ENCODE data around the gene ZNF160.
A peak's percentile ranks its signal among the peaks of the same experiment; 100 is the strongest.
"Not testable (repeated sequence)": the region's sequence is repeated elsewhere in the genome, so short reads cannot be mapped to it uniquely, and the experiment has no call there.

The ZNF160 gene

GRCh38 chr19:53102206-53102755 is 941 bp downstream of the ZNF160 start:
- no peak for ATAC-seq (replicated peaks)
- H3K36me3 Mint-ChIP-seq, result peaks cover 30 to 36% of the 10 kb centered on the region in 2 donors
- H3K4me3 Mint-ChIP-seq, result peak overlapping the region; percentile 87 to 91
- no peak for DNase-seq
- peak overlapping the region; percentile 94 for H3K27ac Mint-ChIP-seq
- no peaks in the 10 kb centered on the region for H3K9me3 Mint-ChIP-seq
- H3K27me3 Mint-ChIP-seq, result no peaks in the 10 kb centered on the region
- peaks cover 27 to 28% of the 10 kb centered on the region in 2 donors for H3K4me1 Mint-ChIP-seq

- H3K9me3 Mint-ChIP-seq, result no peaks in the 10 kb centered on the region
- ATAC-seq (replicated peaks), result no peak
- peaks cover 31 to 39% of the 10 kb centered on the region in 2 donors for H3K36me3 Mint-ChIP-seq
- peaks cover 30% of the 10 kb centered on the region in 2 donors for H3K4me1 Mint-ChIP-seq
- DNase-seq, result no peak
- no peak overlapping the region for H3K27ac Mint-ChIP-seq
- no peaks in the 10 kb centered on the region for H3K27me3 Mint-ChIP-seq
- peak overlapping the region; percentile 87 to 91 for H3K4me3 Mint-ChIP-seq
Measured at GRCh38 chr19:53101518-53101917, 1.7 kb downstream of the ZNF160 start.

- H3K9me3 Mint-ChIP-seq; H3K4me3 Mint-ChIP-seq; DNase-seq; H3K27me3 Mint-ChIP-seq; H3K27ac Mint-ChIP-seq; ATAC-seq (replicated peaks): not testable (repeated sequence)
- Mint-ChIP-seq H3K36me3 (peaks cover 43 to 59% of the 10 kb centered on the region in 2 donors), H3K4me1 (peaks cover 34 to 36% of the 10 kb centered on the region in 2 donors)
Measured at GRCh38 chr19:53098570-53098969, 4.7 kb downstream of the ZNF160 start.

GRCh38 chr19:53096982-53097690 is 6.1 kb downstream of the ZNF160 start:
- H3K4me1 Mint-ChIP-seq, result peaks cover 28 to 29% of the 10 kb centered on the region in 2 donors
- DNase-seq; H3K27me3 Mint-ChIP-seq; H3K4me3 Mint-ChIP-seq; ATAC-seq (replicated peaks); H3K9me3 Mint-ChIP-seq: not testable (repeated sequence)
- peak overlapping the region; percentile 4 for H3K27ac Mint-ChIP-seq
- peaks cover 45 to 63% of the 10 kb centered on the region in 2 donors for H3K36me3 Mint-ChIP-seq

GRCh38 chr19:53096579-53096978 is 6.6 kb downstream of the ZNF160 start:
- H3K36me3 Mint-ChIP-seq, result peaks cover 41 to 62% of the 10 kb centered on the region in 2 donors
- DNase-seq; H3K27me3 Mint-ChIP-seq; H3K9me3 Mint-ChIP-seq; H3K27ac Mint-ChIP-seq; ATAC-seq (replicated peaks); H3K4me3 Mint-ChIP-seq: not testable (repeated sequence)
- peaks cover 24% of the 10 kb centered on the region in 2 donors for H3K4me1 Mint-ChIP-seq

GRCh38 chr19:53094754-53095575 is 8.3 kb downstream of the ZNF160 start:
- DNase-seq (no peak), ATAC-seq (replicated peaks) (no peak)
- Mint-ChIP-seq H3K27me3 (no peaks in the 10 kb centered on the region), H3K36me3 (peaks cover 50 to 76% of the 10 kb centered on the region in 2 donors), H3K4me1 (peaks cover 27 to 29% of the 10 kb centered on the region in 2 donors), H3K9me3 (no peaks in the 10 kb centered on the region), H3K27ac (no peak overlapping the region), H3K4me3 (no peak overlapping the region)

- no peak for ATAC-seq (replicated peaks)
- Mint-ChIP-seq H3K27ac (no peak overlapping the region), H3K27me3 (no peaks in the 10 kb centered on the region), H3K9me3 (no peaks in the 10 kb centered on the region), H3K4me1 (peaks cover 21 to 27% of the 10 kb centered on the region in 2 donors), H3K4me3 (no peak overlapping the region), H3K36me3 (peaks cover 46 to 73% of the 10 kb centered on the region in 2 donors)
- DNase-seq, result no peak
Measured at GRCh38 chr19:53092723-53093122, 10.5 kb downstream of the ZNF160 start.

GRCh38 chr19:53091413-53092254 is 11.6 kb downstream of the ZNF160 start:
- Mint-ChIP-seq H3K36me3 (peaks cover 46 to 74% of the 10 kb centered on the region in 2 donors), H3K27me3 (no peaks in the 10 kb centered on the region), H3K27ac (no peak overlapping the region), H3K9me3 (no peaks in the 10 kb centered on the region), H3K4me3 (no peak overlapping the region), H3K4me1 (peaks cover 17 to 25% of the 10 kb centered on the region in 2 donors)
- no peak for ATAC-seq (replicated peaks)
- no peak for DNase-seq

GRCh38 chr19:53088091-53088490 is 15.1 kb downstream of the ZNF160 start:
- H3K9me3 Mint-ChIP-seq, result no peaks in the 10 kb centered on the region
- peaks cover 60 to 83% of the 10 kb centered on the region in 2 donors for H3K36me3 Mint-ChIP-seq
- no peaks in the 10 kb centered on the region for H3K27me3 Mint-ChIP-seq
- ATAC-seq (replicated peaks) (no peak), DNase-seq (no peak)
- H3K27ac Mint-ChIP-seq, result no peak overlapping the region
- H3K4me3 Mint-ChIP-seq, result no peak overlapping the region
- peaks cover 13 to 20% of the 10 kb centered on the region in 2 donors for H3K4me1 Mint-ChIP-seq

- H3K36me3 Mint-ChIP-seq, result peaks cover 62 to 88% of the 10 kb centered on the region in 2 donors
- no peak for DNase-seq
- ATAC-seq (replicated peaks), result no peak
- peak overlapping the region; percentile 75 for H3K27ac Mint-ChIP-seq
- peaks cover 0 to 1% of the 10 kb centered on the region in 2 donors for H3K9me3 Mint-ChIP-seq
- H3K4me3 Mint-ChIP-seq, result no peak overlapping the region
- no peaks in the 10 kb centered on the region for H3K27me3 Mint-ChIP-seq
- H3K4me1 Mint-ChIP-seq, result peaks cover 13 to 20% of the 10 kb centered on the region in 2 donors
Measured at GRCh38 chr19:53086949-53087348, 16.3 kb downstream of the ZNF160 start.

GRCh38 chr19:53085496-53085895 is 17.7 kb downstream of the ZNF160 start:
- ATAC-seq (replicated peaks) (no peak), DNase-seq (no peak)
- Mint-ChIP-seq H3K4me1 (peaks cover 13 to 20% of the 10 kb centered on the region in 2 donors), H3K27ac (no peak overlapping the region), H3K9me3 (peaks cover 8 to 13% of the 10 kb centered on the region in 2 donors), H3K36me3 (peaks cover 67 to 90% of the 10 kb centered on the region in 2 donors), H3K27me3 (no peaks in the 10 kb centered on the region), H3K4me3 (no peak overlapping the region)

- peaks cover 4 to 21% of the 10 kb centered on the region in 2 donors for H3K4me1 Mint-ChIP-seq
- DNase-seq (no peak), ATAC-seq (replicated peaks) (no peak)
- peaks cover 71 to 94% of the 10 kb centered on the region in 2 donors for H3K36me3 Mint-ChIP-seq
- H3K27me3 Mint-ChIP-seq, result no peaks in the 10 kb centered on the region
- no peak overlapping the region for H3K27ac Mint-ChIP-seq
- H3K4me3 Mint-ChIP-seq, result no peak overlapping the region
- peaks cover 8 to 17% of the 10 kb centered on the region in 2 donors for H3K9me3 Mint-ChIP-seq
Measured at GRCh38 chr19:53082929-53083328, 20.3 kb downstream of the ZNF160 start.

GRCh38 chr19:53079313-53079924 is 23.8 kb downstream of the ZNF160 start:
- no peak for ATAC-seq (replicated peaks)
- H3K36me3 Mint-ChIP-seq, result peaks cover 67 to 90% of the 10 kb centered on the region in 2 donors
- H3K4me1 Mint-ChIP-seq, result peaks cover 3 to 30% of the 10 kb centered on the region in 2 donors
- no peak overlapping the region for H3K4me3 Mint-ChIP-seq
- no peak overlapping the region for H3K27ac Mint-ChIP-seq
- peaks cover 8 to 21% of the 10 kb centered on the region in 2 donors for H3K9me3 Mint-ChIP-seq
- no peak for DNase-seq
- no peaks in the 10 kb centered on the region for H3K27me3 Mint-ChIP-seq
